Dendritic cell treated with granulocyte-macrophage colony-stimulating factor and Interleukin-4, amounts not matched to agents 40 ng/mL and 50 ng/mL, for 4 days (primary cell): ENCODE results near the gene ROBO1.
"Not testable (repeated sequence)": the region's sequence is repeated elsewhere in the genome, so short reads cannot be mapped to it uniquely, and the experiment has no call there.

ENCODE experiments used
- H3K27ac Mint-ChIP-seq: one replicate; pipeline ENCODE4 v1.8.0; 2022; ENCODE audit warnings: mild to moderate bottlenecking, mixed read lengths
- H3K27me3 Mint-ChIP-seq: one replicate; pipeline ENCODE4 v1.8.0; 2022; ENCODE audit warnings: mild to moderate bottlenecking, mixed read lengths
- H3K36me3 Mint-ChIP-seq: one replicate; pipeline ENCODE4 v1.8.0; 2022; ENCODE audit warnings: low read depth, mixed read lengths
- H3K4me1 Mint-ChIP-seq: one replicate; pipeline ENCODE4 v1.8.0; 2022; ENCODE audit warnings: low read depth, mixed read lengths
- H3K4me3 Mint-ChIP-seq: one replicate; pipeline ENCODE4 v1.8.0; 2022; ENCODE audit warnings: mild to moderate bottlenecking, moderate library complexity, mixed read lengths
- H3K9me3 Mint-ChIP-seq: one replicate; pipeline ENCODE4 v1.8.0; 2022; ENCODE audit warnings: mixed read lengths
- intact Hi-C: fragments of 100-400 bp; cut with micrococcal nuclease; formaldehyde crosslinking; loops from one replicate; pipeline ENCODE4 v1.15.0; 2022

ROBO1 gene

GRCh38 chr3:78889348-78889747, 878.5 kb downstream of the ROBO1 start:
- no peak overlapping the region for H3K27ac Mint-ChIP-seq
- H3K36me3 Mint-ChIP-seq: no peaks in the 10 kb centered on the region
- no peaks in the 10 kb centered on the region for H3K9me3 Mint-ChIP-seq
- intact Hi-C loops: no loop called here
- H3K4me1 Mint-ChIP-seq: no peaks in the 10 kb centered on the region
- no peak overlapping the region for H3K4me3 Mint-ChIP-seq
- no peaks in the 10 kb centered on the region for H3K27me3 Mint-ChIP-seq

GRCh38 chr3:78888635-78889034, 879.2 kb downstream of the ROBO1 start:
- intact Hi-C loops: no loop called here

GRCh38 chr3:78887547-78888011, 880.2 kb downstream of the ROBO1 start:
- Mint-ChIP-seq H3K9me3 (no peaks in the 10 kb centered on the region), H3K4me3 (no peak overlapping the region), H3K27me3 (no peaks in the 10 kb centered on the region), H3K36me3 (no peaks in the 10 kb centered on the region), H3K27ac (no peak overlapping the region), H3K4me1 (no peaks in the 10 kb centered on the region)
- intact Hi-C loops: no loop called here

More at GRCh38 chr3:78888635-78889034, 879.2 kb downstream of the ROBO1 start:
- Mint-ChIP-seq H3K27ac (no peak overlapping the region), H3K4me3 (no peak overlapping the region), H3K27me3 (no peaks in the 10 kb centered on the region), H3K9me3 (no peaks in the 10 kb centered on the region), H3K4me1 (no peaks in the 10 kb centered on the region), H3K36me3 (no peaks in the 10 kb centered on the region)

- H3K27ac Mint-ChIP-seq: no peak overlapping the region
- H3K9me3 Mint-ChIP-seq: no peaks in the 10 kb centered on the region
- no peaks in the 10 kb centered on the region for H3K27me3 Mint-ChIP-seq
- no peaks in the 10 kb centered on the region for H3K4me1 Mint-ChIP-seq
- intact Hi-C loops: no loop called here
- H3K4me3 Mint-ChIP-seq: no peak overlapping the region
- H3K36me3 Mint-ChIP-seq: no peaks in the 10 kb centered on the region
These were observed 880.8 kb downstream of the ROBO1 start for GRCh38 chr3:78887029-78887428.

GRCh38 chr3:78884567-78884966, 883.2 kb downstream of the ROBO1 start:
- H3K9me3 Mint-ChIP-seq, intact Hi-C loops, H3K27ac Mint-ChIP-seq, H3K4me3 Mint-ChIP-seq, H3K4me1 Mint-ChIP-seq, H3K27me3 Mint-ChIP-seq, H3K36me3 Mint-ChIP-seq: not testable (repeated sequence)

GRCh38 chr3:78882251-78882650, 885.5 kb downstream of the ROBO1 start:
- Mint-ChIP-seq H3K36me3 (no peaks in the 10 kb centered on the region), H3K4me3 (no peak overlapping the region), H3K27me3 (no peaks in the 10 kb centered on the region), H3K27ac (no peak overlapping the region), H3K9me3 (no peaks in the 10 kb centered on the region), H3K4me1 (no peaks in the 10 kb centered on the region)
- intact Hi-C loops: no loop called here

GRCh38 chr3:78881501-78881900, 886.3 kb downstream of the ROBO1 start:
- H3K27ac Mint-ChIP-seq: no peak overlapping the region
- intact Hi-C loops: no loop called here
- H3K4me3 Mint-ChIP-seq: no peak overlapping the region
- H3K27me3 Mint-ChIP-seq: no peaks in the 10 kb centered on the region
- H3K36me3 Mint-ChIP-seq: no peaks in the 10 kb centered on the region
- H3K4me1 Mint-ChIP-seq: no peaks in the 10 kb centered on the region
- H3K9me3 Mint-ChIP-seq: no peaks in the 10 kb centered on the region

GRCh38 chr3:78880603-78881461, 887.0 kb downstream of the ROBO1 start:
- H3K27ac Mint-ChIP-seq: no peak overlapping the region
- no peaks in the 10 kb centered on the region for H3K4me1 Mint-ChIP-seq
- intact Hi-C loops: no loop called here
- no peak overlapping the region for H3K4me3 Mint-ChIP-seq
- H3K9me3 Mint-ChIP-seq: no peaks in the 10 kb centered on the region
- H3K36me3 Mint-ChIP-seq: no peaks in the 10 kb centered on the region
- H3K27me3 Mint-ChIP-seq: no peaks in the 10 kb centered on the region

GRCh38 chr3:78879295-78879860, 888.4 kb downstream of the ROBO1 start:
- no peaks in the 10 kb centered on the region for H3K36me3 Mint-ChIP-seq
- no peaks in the 10 kb centered on the region for H3K9me3 Mint-ChIP-seq
- H3K4me1 Mint-ChIP-seq: no peaks in the 10 kb centered on the region
- H3K27ac Mint-ChIP-seq: no peak overlapping the region
- no peaks in the 10 kb centered on the region for H3K27me3 Mint-ChIP-seq
- H3K4me3 Mint-ChIP-seq: no peak overlapping the region
- intact Hi-C loops: no loop called here

GRCh38 chr3:78878789-78879188, 889.0 kb downstream of the ROBO1 start:
- H3K4me1 Mint-ChIP-seq: no peaks in the 10 kb centered on the region
- intact Hi-C loops: no loop called here
- H3K27me3 Mint-ChIP-seq: no peaks in the 10 kb centered on the region
- H3K4me3 Mint-ChIP-seq: no peak overlapping the region
- no peaks in the 10 kb centered on the region for H3K9me3 Mint-ChIP-seq
- no peak overlapping the region for H3K27ac Mint-ChIP-seq
- no peaks in the 10 kb centered on the region for H3K36me3 Mint-ChIP-seq

GRCh38 chr3:78878011-78878410, 889.8 kb downstream of the ROBO1 start:
- Mint-ChIP-seq H3K27me3 (no peaks in the 10 kb centered on the region), H3K36me3 (no peaks in the 10 kb centered on the region), H3K9me3 (no peaks in the 10 kb centered on the region), H3K4me3 (no peak overlapping the region), H3K4me1 (no peaks in the 10 kb centered on the region), H3K27ac (no peak overlapping the region)
- intact Hi-C loops: no loop called here

GRCh38 chr3:78875851-78876250, 891.9 kb downstream of the ROBO1 start:
- intact Hi-C loops: no loop called here
- Mint-ChIP-seq H3K4me1 (no peaks in the 10 kb centered on the region), H3K27me3 (no peaks in the 10 kb centered on the region), H3K36me3 (no peaks in the 10 kb centered on the region), H3K27ac (no peak overlapping the region), H3K4me3 (no peak overlapping the region), H3K9me3 (no peaks in the 10 kb centered on the region)

GRCh38 chr3:78875436-78875835, 892.4 kb downstream of the ROBO1 start:
- Mint-ChIP-seq H3K4me3 (no peak overlapping the region), H3K9me3 (no peaks in the 10 kb centered on the region), H3K27me3 (no peaks in the 10 kb centered on the region), H3K4me1 (no peaks in the 10 kb centered on the region), H3K36me3 (no peaks in the 10 kb centered on the region), H3K27ac (no peak overlapping the region)
- intact Hi-C loops: no loop called here

GRCh38 chr3:78873641-78874040, 894.2 kb downstream of the ROBO1 start:
- Mint-ChIP-seq H3K9me3 (no peaks in the 10 kb centered on the region), H3K27ac (no peak overlapping the region), H3K4me1 (no peaks in the 10 kb centered on the region), H3K27me3 (no peaks in the 10 kb centered on the region), H3K36me3 (no peaks in the 10 kb centered on the region), H3K4me3 (no peak overlapping the region)
- intact Hi-C loops: no loop called here

GRCh38 chr3:78872195-78872594, 895.6 kb downstream of the ROBO1 start:
- Mint-ChIP-seq H3K9me3 (no peaks in the 10 kb centered on the region), H3K36me3 (no peaks in the 10 kb centered on the region), H3K4me3 (no peak overlapping the region), H3K27ac (no peak overlapping the region), H3K4me1 (no peaks in the 10 kb centered on the region), H3K27me3 (no peaks in the 10 kb centered on the region)
- intact Hi-C loops: no loop called here
